ENCODE measurements around the gene TRIM24.

GRCh38 chr7:138515001-138515528 lies 55.0 kb downstream of the TRIM24 start:
- TF ChIP-seq CTCF (IDR thresholded peaks at IDR 0.05) (no peak), STAT6 (CRISPR knock-in tag; conservative IDR thresholded peaks at IDR 0.05; ENCODE audit: low read depth) (no peak), TEAD4 (CRISPR knock-in tag; IDR thresholded peaks at IDR 0.05) (no peak), JUN (CRISPR knock-in tag; IDR thresholded peaks at IDR 0.05) (no peak), ELF4 (CRISPR knock-in tag; IDR thresholded peaks at IDR 0.05; ENCODE audit: low read depth) (no peak), ATF2 (CRISPR knock-in tag; IDR thresholded peaks at IDR 0.05; ENCODE audit: borderline replicate concordance, low read depth) (no peak), ZBTB43 (CRISPR knock-in tag; IDR thresholded peaks at IDR 0.05) (no peak)

Measured in WTC11 (cell line).